ENCODE measurements around the gene NFKB2. TPM values are rescaled to one million over a fixed set of nuclear protein-coding genes. Genes with fewer than 3 reads are reported as not detected.

NFKB2 gene
- total and polyA plus RNA-seq, 2 of the 8 experiments (the other 6 are each of a cell fraction or from before 2014, with no cell fraction given) = 20.4 to 31.4 TPM

- Histone ChIP-seq H2AK5ac (ENCODE audit: low read depth, low read length) (peak overlapping the region; percentile 93; the same call in 1 of the 2 replicates), H2BK5ac (ENCODE audit: low read depth, low read length) (peak overlapping the region; percentile 96), H2AFZ (ENCODE audit: low read length) (peak overlapping the region; percentile 66), H3K18ac (ENCODE audit: extremely low read depth, low read length) (peak overlapping the region; percentile 99), H2BK20ac (ENCODE audit: low read length) (no peak overlapping the region), H3K27me3 (replicated peaks in 1 of 4; ENCODE audit: control insufficient read depth in 3 of 4, extremely low read depth in 1 of 4, insufficient read depth in 3 of 4, low read length in 3 of 4) (no peaks in the 10 kb centered on the region), H3K14ac (ENCODE audit: insufficient read length) (peak overlapping the region; percentile 64), H3K56ac (replicated peaks; ENCODE audit: insufficient read length, low read depth, low read length) (peak overlapping the region; percentile 83), H4K91ac (replicated peaks; ENCODE audit: insufficient read length, low read length) (peak overlapping the region; percentile 97), H2BK120ac (replicated peaks; ENCODE audit: low read depth, low read length) (peak overlapping the region; percentile 79), H3K4me1 (replicated peaks in 1 of 4; ENCODE audit: control insufficient read depth in 3 of 4, insufficient read depth in 4 of 4, low read length in 3 of 4) (peaks cover 5 to 23% (median 13%) of the 10 kb centered on the region in 4 experiments), H3K9ac (replicated peaks in 1 of 4; ENCODE audit: extremely low read depth in 1 of 4, low read depth in 3 of 4, low read length in 3 of 4) (peak overlapping the region; percentile 62 to 96 (median 86)), H3K79me2 (ENCODE audit: control insufficient read depth in 1 of 2, insufficient read depth in 2 of 2, low read length in 2 of 2) (peaks cover 0 to 18% of the 10 kb centered on the region in 2 experiments; a peak in 2 of 4 replicates), H4K5ac (ENCODE audit: insufficient read length, low read depth, low read length) (peak overlapping the region; percentile 85), H3K27ac (ENCODE audit: low read depth, low read length) (peak overlapping the region; percentile 72), H3K23ac (ENCODE audit: insufficient read length) (peak overlapping the region; percentile 36), H2BK12ac (ENCODE audit: low read depth, low read length) (peak overlapping the region; percentile 80; the same call in 1 of the 2 replicates), H3K79me1 (ENCODE audit: low read depth, low read length) (peaks cover 3% of the 10 kb centered on the region; the same call in 1 of the 2 replicates), H2BK15ac (ENCODE audit: low read length) (peak overlapping the region; percentile 98; the same call in 1 of the 2 replicates), H3K4ac (replicated peaks; ENCODE audit: insufficient read length, low read depth, low read length) (peak overlapping the region; percentile 82), H3K36me3 (ENCODE audit: control insufficient read depth in 2 of 4, insufficient read depth in 4 of 4, low read length in 3 of 4) (peaks cover 0 to 20% (median 2%) of the 10 kb centered on the region in 4 experiments; a peak in 4 of 8 replicates), H3K23me2 (ENCODE audit: low read depth, low read length) (peaks cover 9% of the 10 kb centered on the region), H4K8ac (ENCODE audit: extremely low read depth, insufficient read depth, low read length) (peak overlapping the region; percentile 89; the same call in 1 of the 2 replicates), H3K4me3 (ENCODE audit: extremely low read depth in 1 of 4, insufficient read depth in 2 of 4, low read depth in 3 of 4, low read length in 4 of 4) (peak overlapping the region; percentile 87 to 99 (median 98)), H3K9me3 (ENCODE audit: insufficient read depth in 2 of 2, low read depth in 1 of 2, low read length in 1 of 2) (no peaks in the 10 kb centered on the region), H4K20me1 (replicated peaks in 1 of 2; ENCODE audit: control insufficient read depth in 1 of 2, insufficient read depth in 2 of 2, low read length in 2 of 2) (peaks cover 0 to 2% of the 10 kb centered on the region in 2 experiments), H3K4me2 (ENCODE audit: insufficient read depth in 1 of 2, low read depth in 2 of 2, low read length in 2 of 2) (peak overlapping the region; percentile 99 to 100)
- 10% methylated on average over 28 of the region's 30 CpGs; no CpG with 5 or more reads in 1 of the 2 experiments for WGBS, 2 experiments (ENCODE audit: extremely low coverage in 1 of 2, insufficient coverage in 1 of 2, insufficient read length in 1 of 2, insufficient replicate concordance in 2 of 2, low coverage in 1 of 2, low lambda C conversion rate in 2 of 2, missing lambda C conversion rate in 1 of 2)
- ChIA-PET POLR2A (ENCODE audit: partially characterized antibody) (interaction anchor here (0.7 to 6.7 kb wide), 11 partner anchors 9 to 134 kb away, joined by 3 to 75 read pairs (median 7); partner anchors contain the start of genes CUEDC2 and FBXL15), CTCF (ENCODE audit: partially characterized antibody) (interaction anchor here (0.7 to 5.0 kb wide), 16 partner anchors 13 to 218 kb away, joined by 3 to 38 read pairs (median 4); partner anchors contain the start of genes FBXL15 and PITX3)
- FAIRE-seq (no peak), DNase-seq (ENCODE audit: low read depth in 1 of 2, low spot score in 2 of 2) (peak in 1 of 2 experiments; percentile 74)
- TF ChIP-seq E2F6 (IDR thresholded peaks at IDR 0.05) = peak; percentile 54; the same call in 1 of the 2 replicates
- no peak for TF ChIP-seq SUZ12 (IDR thresholded peaks at IDR 0.05; ENCODE audit: low read length)
- TF ChIP-seq ASH2L (IDR thresholded peaks at IDR 0.05; ENCODE audit: low read length) = peak; percentile 55
- TF ChIP-seq MAX (IDR thresholded peaks at IDR 0.05) = peak; percentile 55; the same call in 1 of the 2 replicates
- no peak for TF ChIP-seq EGR1 (IDR thresholded peaks at IDR 0.05; ENCODE audit: borderline replicate concordance, low read depth, low read length)
- TF ChIP-seq YY1 (IDR thresholded peaks at IDR 0.05; ENCODE audit: low read depth, low read length) = 0 out of 2 replicates have a peak, but pooled peaks have one; percentile 19
- 0 out of 2 replicates have a peak, but pooled peaks have one; percentile 6 for TF ChIP-seq TBP (IDR thresholded peaks at IDR 0.05; ENCODE audit: low read depth, low read length)
- 0 out of 2 replicates have a peak, but pooled peaks have one; percentile 39 for TF ChIP-seq PHF8 (conservative IDR thresholded peaks at IDR 0.05; ENCODE audit: low read depth, low read length)
- TF ChIP-seq HDAC6 (IDR thresholded peaks at IDR 0.05; ENCODE audit: low read depth, low read length) = no peak
These were observed 54.0 kb downstream of the NFKB2 start for GRCh38 chr10:102449321-102450123.
